GM12878 (cell line): Measurements from ENCODE around the gene USP4. TPM values are rescaled to one million over a fixed set of nuclear protein-coding genes. Genes with fewer than 3 reads are reported as not detected.

ENCODE experiments used
- ATAC-seq: fragments of 200-7000 bp; cut with Tn5 transposase; 3 replicates; pipeline ENCODE4 v1.9.1; 2020; ENCODE audit warnings: mild to moderate bottlenecking, moderate library complexity
- BruUV-seq: library from RNA; stranded (reverse); fragments of 400-500 nt; replicated peaks from 2 replicates; lab custom pipeline; 2021; lab: Mats Ljungman, UMichigan
- CTCF ChIA-PET: fragments of 300-600 bp; sonication (Branson Sonifier 250); formaldehyde crosslinking; extraction: SDS; loops from one replicate; lab custom pipeline; 2021; ENCODE audit warnings: inconsistent platforms; lab: Yijun Ruan, JAX
- POLR2A ChIA-PET: fragments of 350-600 bp; formaldehyde crosslinking; extraction: SDS; loops from one replicate; lab custom pipeline; 2021; ENCODE audit warnings: inconsistent platforms; lab: Charles Lee
- RAD21 ChIA-PET: fragments of 300-600 bp; sonication (Branson Sonifier 250); formaldehyde crosslinking; loops from one replicate; lab custom pipeline; 2023; ENCODE audit warnings: antibody characterized with exemption; ENCODE audit not compliant: unreplicated experiment; lab: Charles Lee
- SMC1A ChIA-PET: fragments of 300-600 bp; sonication (Branson Sonifier 250); formaldehyde crosslinking; loops from one replicate; lab custom pipeline; 2023; ENCODE audit not compliant: unreplicated experiment, uncharacterized antibody; lab: Charles Lee
- DNase-seq: peaks from one replicate; pipeline ENCODE4 v3.0.0-alpha.2; 2011; ENCODE audit warnings: low read depth, low spot score
- FAIRE-seq: peaks from 3 replicates; lab custom pipeline; 2011; peaks lifted over from hg19 to GRCh38; lab: Jason Lieb, UNC
- H2AFZ ChIP-seq: 2 replicates; pipeline ENCODE4 v1.6.0; 2011; ENCODE audit warnings: low read depth, low read length, control low read depth; ENCODE audit not compliant: control insufficient read depth
- H3K27ac ChIP-seq: 2 replicates; pipeline ENCODE4 v1.5.1; 2011; ENCODE audit warnings: control low read depth; ENCODE audit not compliant: control insufficient read depth, insufficient read depth
- H3K27me3 ChIP-seq, 2 experiments: replicated peaks in 1 of 2; 2 replicates each; pipeline versions ENCODE4 v1.6.0 to v1.6.1; 2011; ENCODE audit warnings: low read length in 1 of 2; ENCODE audit not compliant: control insufficient read depth in 2 of 2, insufficient read depth in 2 of 2
- H3K36me3 ChIP-seq, 2 experiments: 2 replicates each; pipeline ENCODE4 v1.5.1; 2011; ENCODE audit warnings: low read length in 1 of 2; ENCODE audit not compliant: control insufficient read depth in 2 of 2, insufficient read depth in 2 of 2
- H3K4me1 ChIP-seq: 2 replicates; pipeline ENCODE4 v1.6.1; 2011; ENCODE audit warnings: mild to moderate bottlenecking, low read length, moderate library complexity, mixed read lengths; ENCODE audit not compliant: control insufficient read depth, insufficient read depth
- H3K4me2 ChIP-seq: 2 replicates; pipeline ENCODE4 v1.6.0; 2011; ENCODE audit warnings: control low read depth; ENCODE audit not compliant: control insufficient read depth, insufficient read depth
- H3K4me3 ChIP-seq: fragments of 200-600 bp; sonication (generic); 2 replicates; pipeline ENCODE4 v1.5.1; 2016
- H3K79me2 ChIP-seq: 2 replicates; pipeline ENCODE4 v1.6.0; 2011; ENCODE audit warnings: low read length; ENCODE audit not compliant: control insufficient read depth, insufficient read depth
- H3K9ac ChIP-seq: 2 replicates; pipeline ENCODE4 v1.8.0; 2011; ENCODE audit warnings: low read length, control low read depth, mixed read lengths; ENCODE audit not compliant: control insufficient read depth, insufficient read depth
- H3K9me3 ChIP-seq: replicated peaks from 3 replicates; pipeline ENCODE4 v1.5.1; 2011; ENCODE audit warnings: mild to moderate bottlenecking, low read length; ENCODE audit not compliant: control insufficient read depth, insufficient read depth
- H4K20me1 ChIP-seq: 2 replicates; pipeline ENCODE4 v1.6.0; 2011; ENCODE audit not compliant: control insufficient read depth, insufficient read depth
- IRF3 ChIP-seq: fragments of 450-650 bp; IDR thresholded peaks from 2 replicates; pipeline ENCODE4 v1.6.1; 2014; ENCODE audit warnings: mild to moderate bottlenecking
- WRNIP1 ChIP-seq: IDR thresholded peaks from 2 replicates; pipeline ENCODE4 v1.6.1; 2011; ENCODE audit warnings: low read depth, low read length, improper control_type of control experiment, borderline replicate concordance
- WGBS: methylation state at CpG from one replicate; pipeline ENCODE4 v1.1.6; 2016; ENCODE audit warnings: low lambda C conversion rate; ENCODE audit not compliant: insufficient replicate concordance, insufficient coverage; ENCODE audit errors: missing lambda C conversion rate; 5-methylcytosine and 5-hydroxymethylcytosine counted together
- in situ Hi-C: fragments of 300-500 bp; cut with MboI; formaldehyde crosslinking; loops from 9 replicates; pipeline ENCODE4 v1.14.3; 2018; ENCODE audit warnings: mixed read lengths
- intact Hi-C: fragments of 100-400 bp; cut with micrococcal nuclease; formaldehyde crosslinking; loops from one replicate; pipeline ENCODE4 v1.14.2; 2022; ENCODE audit not compliant: unreplicated experiment
- polyA plus RNA-seq, 11 experiments: library from polyadenylated mRNA; depleted of rRNA in 4 of 11; unstranded in 6 of 11; stranded (reverse) in 5 of 11; fragments of >200 nt; fragmentation: Nextera tagmentation in 4 of 11; fragmentation: Illumina TruSeq in 1 of 11; extraction: Ambion mirVana in 4 of 11; extraction: Trizol in 1 of 11; gene quantifications; 1 replicate in 1 of 11; 2 replicates in 10 of 11; pipeline versions ENCODE4 v1.2.1 to v1.2.3, GENCODE V29; 2011 to 2016; ENCODE audit warnings: inconsistent platforms in 2 of 11, missing spikeins in 2 of 11, low read depth in 1 of 11
- total RNA-seq, 4 experiments: library from RNA; depleted of rRNA in 3 of 4; stranded (reverse); fragments of >200 nt in 3 of 4; fragmentation: Illumina TruSeq in 1 of 4; extraction: Trizol in 1 of 4; gene quantifications; 2 replicates each; pipeline versions ENCODE4 v1.2.1 to v1.2.3, GENCODE V29; 2013 to 2021
- TF ChIP-seq, protein P1 (sequence below): IDR thresholded peaks from 2 replicates; pipeline ENCODE4 v1.6.1; 2012; ENCODE audit warnings: low read length, inconsistent platforms

Gene USP4
- total and polyA plus RNA-seq, 10 of the 15 experiments (the other 5 are each of a cell fraction or from before 2014, with no cell fraction given): 26.5 to 77.1 (median 66.0) TPM

GRCh38 chr3:49388289-49388820 lies 48.5 kb upstream of the USP4 start:
- H3K4me1 ChIP-seq: peaks cover 6% of the 10 kb centered on the region
- POLR2A ChIA-PET: interaction anchor here (0.7 to 1.1 kb wide), 3 partner anchors 9 to 29 kb away, joined by 3 to 5 read pairs (median 4); no protein-coding TSS in a partner anchor
- TSS peak; percentile 22 for BruUV-seq

More at GRCh38 chr3:49388289-49388820, 48.5 kb upstream of the USP4 start:
- ATAC-seq: no peak
- in situ Hi-C loops (no loop called here), intact Hi-C loops (no loop called here)
- SMC1A ChIA-PET: interaction anchor here (1.1 to 2.5 kb wide), 6 partner anchors 9 to 48 kb away, joined by 3 to 5 read pairs (median 5); no protein-coding TSS in a partner anchor
- Histone ChIP-seq H3K9me3 (peaks cover 2% of the 10 kb centered on the region), H3K27me3 (no peaks in the 10 kb centered on the region), H3K4me3 (no peak overlapping the region), H2AFZ (no peak overlapping the region), H3K27ac (no peak overlapping the region), H3K79me2 (peaks cover 84% of the 10 kb centered on the region), H3K9ac (no peak overlapping the region), H4K20me1 (peaks cover 8% of the 10 kb centered on the region; the same call in 1 of the 2 replicates), H3K4me2 (no peak overlapping the region), H3K36me3 (peaks cover 4 to 5% of the 10 kb centered on the region in 2 experiments; a peak in 2 of 4 replicates)
- DNase-seq: no peak
- CTCF ChIA-PET: interaction anchor here (0.8 kb wide), 1 partner anchor 13 kb away, joined by 3 read pairs; no protein-coding TSS in a partner anchor
- TF ChIP-seq WRNIP1 (no peak), IRF3 (no peak)
- TF ChIP-seq, protein P1, sequence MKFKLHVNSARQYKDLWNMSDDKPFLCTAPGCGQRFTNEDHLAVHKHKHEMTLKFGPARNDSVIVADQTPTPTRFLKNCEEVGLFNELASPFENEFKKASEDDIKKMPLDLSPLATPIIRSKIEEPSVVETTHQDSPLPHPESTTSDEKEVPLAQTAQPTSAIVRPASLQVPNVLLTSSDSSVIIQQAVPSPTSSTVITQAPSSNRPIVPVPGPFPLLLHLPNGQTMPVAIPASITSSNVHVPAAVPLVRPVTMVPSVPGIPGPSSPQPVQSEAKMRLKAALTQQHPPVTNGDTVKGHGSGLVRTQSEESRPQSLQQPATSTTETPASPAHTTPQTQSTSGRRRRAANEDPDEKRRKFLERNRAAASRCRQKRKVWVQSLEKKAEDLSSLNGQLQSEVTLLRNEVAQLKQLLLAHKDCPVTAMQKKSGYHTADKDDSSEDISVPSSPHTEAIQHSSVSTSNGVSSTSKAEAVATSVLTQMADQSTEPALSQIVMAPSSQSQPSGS: no peak
- FAIRE-seq: no peak
- WGBS: 0% methylated on average over 1 of the region's 1 CpG
- RAD21 ChIA-PET: interaction anchor here (1.3 kb wide), 1 partner anchor 55 kb away, joined by 4 read pairs; no protein-coding TSS in a partner anchor
